DOHH2 (cell line): ENCODE data around the gene RAB3C.

Experiments used
- H3F3A ChIP-seq: fragments of 200-600 bp; sonication (generic), shearing (Covaris generic); 2 replicates; pipeline ENCODE4 v1.6.0; 2016; ENCODE audit warnings: antibody characterized with exemption, mild to moderate bottlenecking; ENCODE audit not compliant: control insufficient read depth, insufficient read depth
- H3K27ac ChIP-seq: fragments of 200-600 bp; sonication (generic); 2 replicates; pipeline ENCODE4 v1.5.1; 2014; ENCODE audit warnings: low read depth, mild to moderate bottlenecking, low read length, moderate library complexity
- H3K27me3 ChIP-seq: fragments of 200-600 bp; sonication (generic); 2 replicates; pipeline ENCODE4 v1.6.1; 2014; ENCODE audit warnings: mild to moderate bottlenecking, low read length, mixed read lengths; ENCODE audit not compliant: control insufficient read depth
- H3K36me3 ChIP-seq: fragments of 200-600 bp; sonication (generic); 2 replicates; pipeline ENCODE4 v1.6.1; 2014; ENCODE audit warnings: mild to moderate bottlenecking, low read length, moderate library complexity, mixed read lengths; ENCODE audit not compliant: control insufficient read depth
- H3K4me1 ChIP-seq: fragments of 200-600 bp; sonication (generic); 2 replicates; pipeline ENCODE4 v1.6.1; 2014; ENCODE audit warnings: mild to moderate bottlenecking, low read length, mixed read lengths; ENCODE audit not compliant: control insufficient read depth
- H3K4me2 ChIP-seq: fragments of 200-600 bp; sonication (generic); 2 replicates; pipeline ENCODE4 v1.6.0; 2014; ENCODE audit warnings: mild to moderate bottlenecking, low read length, moderate library complexity
- H3K4me3 ChIP-seq: fragments of 200-600 bp; sonication (generic); 2 replicates; pipeline ENCODE4 v1.5.1; 2014; ENCODE audit warnings: mild to moderate bottlenecking, low read length, mixed read lengths
- H3K79me2 ChIP-seq: fragments of 200-600 bp; sonication (generic); 2 replicates; pipeline ENCODE4 v1.6.1; 2014; ENCODE audit warnings: mild to moderate bottlenecking, low read length, mixed read lengths; ENCODE audit not compliant: control insufficient read depth
- H3K9me2 ChIP-seq: fragments of 200-600 bp; sonication (generic); replicated peaks from 2 replicates; pipeline ENCODE4 v1.6.1; 2014; ENCODE audit warnings: mild to moderate bottlenecking, low read length, mixed read lengths; ENCODE audit not compliant: control insufficient read depth
- H3K9me3 ChIP-seq: fragments of 200-600 bp; sonication (generic); 2 replicates; pipeline ENCODE4 v1.6.1; 2014; ENCODE audit warnings: antibody characterized with exemption, low read length, mixed read lengths; ENCODE audit not compliant: control insufficient read depth, insufficient read depth
- H4K20me1 ChIP-seq: fragments of 200-600 bp; sonication (generic); 2 replicates; pipeline ENCODE4 v1.6.0; 2014; ENCODE audit warnings: low read depth, mild to moderate bottlenecking, antibody characterized with exemption, low read length, moderate library complexity; ENCODE audit not compliant: control insufficient read depth, insufficient read depth
- EZH2phosphoT487 ChIP-seq: fragments of 200-600 bp; sonication (generic); IDR thresholded peaks from 2 replicates; pipeline ENCODE4 v1.6.1; 2017; ENCODE audit warnings: borderline replicate concordance, mild to moderate bottlenecking, antibody characterized with exemption, low read length, moderate library complexity, mixed read lengths
- TF ChIP-seq, protein P1 (sequence below): fragments of 200-600 bp; sonication (generic); IDR thresholded peaks from one replicate; pipeline ENCODE4 v1.5.1; 2014; ENCODE audit warnings: antibody characterized with exemption, mild to moderate bottlenecking, low read depth, low read length; ENCODE audit not compliant: poor library complexity, severe bottlenecking

Gene RAB3C

DNA sequence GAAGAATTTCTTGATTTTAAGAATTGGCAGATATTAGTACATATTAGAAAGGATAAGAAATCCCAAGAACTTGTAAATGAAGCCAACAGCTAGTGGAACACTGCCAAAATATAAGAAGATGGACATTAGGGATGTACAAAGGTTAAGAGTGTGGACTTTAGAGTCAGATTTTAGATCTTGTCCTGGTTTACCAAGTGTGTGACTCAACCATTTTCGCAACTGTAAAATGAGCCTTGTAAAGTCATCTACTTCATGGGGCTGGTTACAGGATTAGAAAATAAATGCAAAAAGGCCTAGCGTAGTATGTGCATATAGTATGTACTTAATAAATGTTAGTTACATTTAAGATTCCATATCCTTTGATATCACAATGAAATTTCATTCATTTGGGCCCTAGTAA is 260.0 kb downstream of the RAB3C start:
- H3F3A ChIP-seq = no peaks in the 10 kb centered on the region

DNA sequence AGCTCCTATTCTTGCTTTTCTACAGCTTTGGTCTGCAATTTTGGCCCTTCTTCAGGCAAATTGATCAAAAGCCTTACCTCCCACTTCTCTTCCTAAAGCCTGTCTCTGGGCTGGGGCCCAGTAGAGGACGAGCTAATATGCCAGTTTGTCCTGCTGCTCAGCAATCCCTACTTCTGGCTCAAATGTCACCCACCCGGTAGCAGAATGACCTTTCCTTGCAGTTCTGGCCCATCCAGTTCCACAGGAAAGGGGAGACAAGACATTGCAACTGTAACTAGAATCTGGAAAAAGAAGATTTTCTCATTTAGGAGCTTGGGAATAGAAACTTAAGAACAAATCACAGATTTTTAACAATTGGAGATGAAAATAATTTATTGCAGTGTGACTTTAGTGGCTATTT is 261.5 kb downstream of the RAB3C start:
- H3K27ac ChIP-seq = no peak overlapping the region
- H3F3A ChIP-seq = no peaks in the 10 kb centered on the region
- H3K9me2 ChIP-seq = no peaks in the 10 kb centered on the region
- H3K4me2 ChIP-seq = no peak overlapping the region
- H3K4me1 ChIP-seq = no peaks in the 10 kb centered on the region
- no peaks in the 10 kb centered on the region for H3K36me3 ChIP-seq
- no peaks in the 10 kb centered on the region for H3K79me2 ChIP-seq
- no peak overlapping the region for H3K4me3 ChIP-seq
- TF ChIP-seq, protein P1, sequence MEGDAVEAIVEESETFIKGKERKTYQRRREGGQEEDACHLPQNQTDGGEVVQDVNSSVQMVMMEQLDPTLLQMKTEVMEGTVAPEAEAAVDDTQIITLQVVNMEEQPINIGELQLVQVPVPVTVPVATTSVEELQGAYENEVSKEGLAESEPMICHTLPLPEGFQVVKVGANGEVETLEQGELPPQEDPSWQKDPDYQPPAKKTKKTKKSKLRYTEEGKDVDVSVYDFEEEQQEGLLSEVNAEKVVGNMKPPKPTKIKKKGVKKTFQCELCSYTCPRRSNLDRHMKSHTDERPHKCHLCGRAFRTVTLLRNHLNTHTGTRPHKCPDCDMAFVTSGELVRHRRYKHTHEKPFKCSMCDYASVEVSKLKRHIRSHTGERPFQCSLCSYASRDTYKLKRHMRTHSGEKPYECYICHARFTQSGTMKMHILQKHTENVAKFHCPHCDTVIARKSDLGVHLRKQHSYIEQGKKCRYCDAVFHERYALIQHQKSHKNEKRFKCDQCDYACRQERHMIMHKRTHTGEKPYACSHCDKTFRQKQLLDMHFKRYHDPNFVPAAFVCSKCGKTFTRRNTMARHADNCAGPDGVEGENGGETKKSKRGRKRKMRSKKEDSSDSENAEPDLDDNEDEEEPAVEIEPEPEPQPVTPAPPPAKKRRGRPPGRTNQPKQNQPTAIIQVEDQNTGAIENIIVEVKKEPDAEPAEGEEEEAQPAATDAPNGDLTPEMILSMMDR = no peak
- no peak for TF ChIP-seq EZH2phosphoT487
- no peaks in the 10 kb centered on the region for H3K27me3 ChIP-seq
- H3K9me3 ChIP-seq = no peaks in the 10 kb centered on the region
- H4K20me1 ChIP-seq = no peaks in the 10 kb centered on the region

More for the DNA sequence above, 260.0 kb downstream of the RAB3C start:
- no peaks in the 10 kb centered on the region for H3K9me3 ChIP-seq
- no peaks in the 10 kb centered on the region for H3K79me2 ChIP-seq
- no peak overlapping the region for H3K4me3 ChIP-seq
- no peak overlapping the region for H3K27ac ChIP-seq
- TF ChIP-seq EZH2phosphoT487 = no peak
- TF ChIP-seq, protein P1 = no peak
- H3K9me2 ChIP-seq = no peaks in the 10 kb centered on the region
- no peaks in the 10 kb centered on the region for H3K4me1 ChIP-seq
- no peaks in the 10 kb centered on the region for H3K27me3 ChIP-seq
- H3K4me2 ChIP-seq = no peak overlapping the region
- no peaks in the 10 kb centered on the region for H3K36me3 ChIP-seq
- H4K20me1 ChIP-seq = no peaks in the 10 kb centered on the region

DNA sequence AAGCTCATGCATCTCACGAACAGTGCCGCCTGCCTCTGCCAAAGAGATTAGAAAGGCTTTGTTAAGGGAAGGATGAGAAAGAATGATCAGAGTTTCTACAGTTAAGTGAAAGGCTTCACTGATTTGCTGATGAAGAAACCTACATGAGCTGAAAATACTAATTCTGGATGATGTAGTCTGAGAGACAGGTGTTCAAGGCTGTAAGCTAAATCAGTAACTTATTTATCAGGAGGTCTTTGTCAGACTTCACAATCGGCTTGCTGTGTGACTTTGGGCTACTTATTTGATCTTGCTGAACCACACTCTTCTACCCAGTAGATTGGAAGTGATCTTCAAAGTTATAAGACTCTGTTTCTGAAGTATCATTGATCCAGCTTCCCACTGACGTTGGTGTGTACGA is 264.2 kb downstream of the RAB3C start:
- no peaks in the 10 kb centered on the region for H3K36me3 ChIP-seq
- no peaks in the 10 kb centered on the region for H3K79me2 ChIP-seq
- no peaks in the 10 kb centered on the region for H3K9me2 ChIP-seq
- no peaks in the 10 kb centered on the region for H4K20me1 ChIP-seq
- H3F3A ChIP-seq = no peaks in the 10 kb centered on the region
- H3K27ac ChIP-seq = no peak overlapping the region
- no peak overlapping the region for H3K4me3 ChIP-seq
- TF ChIP-seq, protein P1 = no peak
- no peak for TF ChIP-seq EZH2phosphoT487
- no peaks in the 10 kb centered on the region for H3K27me3 ChIP-seq
- no peaks in the 10 kb centered on the region for H3K4me1 ChIP-seq
- no peak overlapping the region for H3K4me2 ChIP-seq
- no peaks in the 10 kb centered on the region for H3K9me3 ChIP-seq

DNA sequence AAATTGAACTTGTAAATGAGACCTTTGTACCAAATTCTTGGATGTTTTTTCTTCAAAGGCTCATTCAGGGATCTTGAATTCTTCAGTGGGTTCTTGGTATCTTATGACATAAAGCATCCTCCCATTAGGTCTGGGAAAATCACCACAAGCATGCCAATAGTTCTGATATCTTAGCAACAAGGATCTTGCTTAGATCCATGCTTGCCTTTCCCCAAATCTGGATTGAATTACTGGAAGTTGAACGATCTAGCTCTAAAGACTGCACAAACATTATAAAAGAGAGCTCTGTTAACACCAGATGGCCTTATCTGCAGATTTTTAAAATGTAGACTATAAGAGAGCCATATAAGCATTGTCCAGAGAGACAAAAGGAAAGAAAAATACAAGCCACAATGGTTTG is 266.3 kb downstream of the RAB3C start:
- Histone ChIP-seq H4K20me1 (no peaks in the 10 kb centered on the region), H3K36me3 (no peaks in the 10 kb centered on the region), H3K9me3 (no peaks in the 10 kb centered on the region), H3K4me3 (no peak overlapping the region), H3K79me2 (no peaks in the 10 kb centered on the region), H3K4me2 (no peak overlapping the region), H3K27me3 (no peaks in the 10 kb centered on the region), H3K9me2 (no peaks in the 10 kb centered on the region), H3K4me1 (no peaks in the 10 kb centered on the region), H3F3A (no peaks in the 10 kb centered on the region), H3K27ac (no peak overlapping the region)
- TF ChIP-seq, protein P1 = no peak
- no peak for TF ChIP-seq EZH2phosphoT487
